GM21576 (cell line): Measurements from ENCODE around the gene RPH3AL.
"Not testable (repeated sequence)": the region's sequence is repeated elsewhere in the genome, so short reads cannot be mapped to it uniquely, and the experiment has no call there.

ENCODE experiments used
- ATAC-seq: cut with Tn5 transposase; IDR thresholded peaks from one replicate; pipeline ENCODE4 v1.9.1; 2021; ENCODE audit warnings: mild to moderate bottlenecking, moderate library complexity; ENCODE audit not compliant: unreplicated experiment

RPH3AL gene

DNA sequence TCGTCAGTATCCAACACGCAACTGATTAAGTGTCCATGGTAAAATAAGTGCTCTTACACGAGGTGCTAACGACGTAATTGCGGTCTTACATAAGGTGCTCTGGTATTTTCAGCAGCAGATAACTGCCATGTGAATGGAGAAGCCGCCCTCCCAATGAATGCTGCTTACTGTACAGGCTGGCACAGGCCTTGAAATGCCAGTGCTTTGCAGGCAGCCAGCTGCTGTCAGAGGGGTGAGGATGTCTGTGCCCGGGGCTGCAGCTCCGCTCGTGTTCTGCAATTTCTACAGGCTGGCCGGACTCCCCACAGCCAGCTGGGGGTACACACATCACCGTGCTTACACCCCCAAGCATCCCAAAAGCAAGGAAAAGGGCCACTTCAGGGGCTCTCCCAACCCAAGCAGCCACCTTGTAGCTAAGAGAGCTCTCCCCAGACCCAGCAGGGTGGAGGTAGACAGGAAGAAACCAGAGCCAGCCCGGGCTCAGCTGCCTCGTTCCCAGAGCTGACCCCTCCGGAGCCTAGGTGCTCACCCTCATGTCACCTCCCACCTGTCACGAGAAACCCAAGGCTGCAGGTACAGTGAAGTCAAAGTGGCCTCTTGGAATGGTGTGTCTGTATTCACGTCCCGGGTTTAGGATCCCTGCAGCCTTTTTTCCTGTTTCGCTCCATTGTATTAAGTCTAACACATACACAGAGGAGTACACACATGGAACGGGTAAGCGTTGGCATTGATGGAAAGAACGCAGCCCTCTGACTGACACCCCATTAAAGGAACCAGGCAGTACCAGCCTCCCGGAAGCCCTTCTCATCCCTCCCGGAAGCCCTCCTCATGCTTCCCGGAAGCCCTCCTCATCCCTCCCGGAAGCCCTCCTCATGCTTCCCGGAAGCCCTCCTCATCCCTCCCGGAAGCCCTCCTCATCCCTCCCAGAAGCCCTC is 27.2 kb upstream of the RPH3AL start:
- ATAC-seq, result no peak

DNA sequence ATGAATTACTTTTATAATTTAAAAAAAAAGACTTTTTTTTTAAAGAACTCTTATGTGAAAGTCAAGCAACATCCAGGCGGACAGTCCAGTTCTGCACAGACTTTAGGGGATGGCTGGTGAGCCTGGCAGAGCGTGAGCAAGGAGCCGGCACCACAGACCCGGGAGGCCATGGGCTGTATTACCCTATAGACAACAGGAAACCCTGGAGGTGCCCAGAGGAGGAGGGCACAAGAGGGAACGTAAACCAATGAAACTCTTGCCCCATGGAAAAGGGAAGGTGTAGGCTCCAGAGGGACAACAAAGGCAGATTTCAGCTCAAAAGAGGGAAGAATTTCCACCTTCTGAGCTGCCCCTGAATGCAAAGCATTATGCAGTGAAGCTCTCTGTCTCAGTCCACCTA is 25.5 kb upstream of the RPH3AL start:
- ATAC-seq, result no peak

DNA sequence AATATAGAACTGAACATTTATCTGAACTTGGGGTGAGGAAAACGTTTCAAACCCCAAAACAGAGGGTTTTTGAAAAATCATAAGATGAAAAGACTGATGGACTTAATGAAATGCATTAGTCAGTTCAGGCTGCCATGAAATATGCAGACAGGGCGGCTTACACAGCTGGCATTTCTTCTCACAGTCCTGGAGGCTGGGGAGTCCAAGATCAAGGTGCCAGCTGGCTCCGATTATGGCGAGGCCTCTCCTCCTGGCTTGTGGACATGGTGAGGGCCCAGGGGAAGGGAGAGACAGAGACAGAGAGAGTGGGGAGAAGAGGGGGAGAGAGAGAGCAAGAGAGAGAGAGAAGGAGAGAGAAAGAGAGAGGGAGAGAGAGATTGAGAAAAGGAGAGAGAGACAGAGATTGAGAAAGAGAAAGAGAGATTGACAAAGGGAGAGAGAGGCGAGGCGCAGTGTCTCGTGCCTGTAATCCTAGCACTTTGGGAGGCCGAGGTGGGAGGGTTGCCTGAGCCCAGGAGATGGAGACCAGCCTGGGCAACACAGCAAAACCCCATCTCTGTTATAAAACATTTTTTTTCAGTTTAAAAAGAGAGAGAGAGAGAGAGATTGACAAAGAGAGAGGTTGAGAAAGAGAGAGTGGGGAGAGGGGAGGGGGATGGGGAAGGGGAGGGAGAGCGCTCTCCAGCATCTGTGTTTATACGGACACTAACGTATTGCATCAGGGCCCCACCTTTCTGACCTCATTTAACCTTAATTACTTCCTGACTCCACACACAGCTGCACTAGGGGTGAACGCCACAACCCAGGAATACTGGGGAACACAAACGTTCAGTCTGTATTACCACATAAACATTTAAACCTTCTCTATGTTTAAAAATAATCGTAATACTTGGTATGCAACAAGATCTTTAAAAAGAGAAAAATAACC is 24.6 kb upstream of the RPH3AL start:
- ATAC-seq, result no peak

DNA sequence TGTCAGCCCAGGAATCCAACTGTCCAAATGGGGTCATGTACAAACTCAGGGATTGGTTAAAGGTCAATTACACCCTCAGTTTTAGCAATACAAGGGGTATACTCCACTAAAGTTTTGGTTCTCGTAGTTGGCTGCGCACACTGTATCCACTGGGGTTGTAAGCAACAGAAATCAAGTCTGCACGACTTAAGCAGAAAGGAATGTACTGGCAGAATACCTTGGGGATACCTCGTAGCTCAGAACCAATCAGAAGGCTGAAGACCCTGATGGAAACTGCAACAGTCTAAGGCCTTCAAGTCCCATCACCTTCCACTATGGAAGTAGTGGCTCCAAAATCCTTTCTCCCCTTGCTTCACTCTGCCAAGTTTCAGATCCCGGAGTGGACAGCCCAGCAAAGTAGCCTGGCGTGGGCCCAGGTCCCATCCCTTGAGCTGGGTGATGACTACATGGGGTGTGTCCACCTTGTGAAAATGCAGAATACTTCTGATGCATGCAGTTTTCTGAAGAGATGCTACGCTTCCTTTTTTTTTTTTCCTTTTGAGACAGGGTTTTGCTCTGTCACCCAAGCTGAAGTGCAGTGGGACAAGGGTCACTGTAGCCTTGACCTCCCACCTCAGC is 21.1 kb upstream of the RPH3AL start:
- ATAC-seq, result no peak

DNA sequence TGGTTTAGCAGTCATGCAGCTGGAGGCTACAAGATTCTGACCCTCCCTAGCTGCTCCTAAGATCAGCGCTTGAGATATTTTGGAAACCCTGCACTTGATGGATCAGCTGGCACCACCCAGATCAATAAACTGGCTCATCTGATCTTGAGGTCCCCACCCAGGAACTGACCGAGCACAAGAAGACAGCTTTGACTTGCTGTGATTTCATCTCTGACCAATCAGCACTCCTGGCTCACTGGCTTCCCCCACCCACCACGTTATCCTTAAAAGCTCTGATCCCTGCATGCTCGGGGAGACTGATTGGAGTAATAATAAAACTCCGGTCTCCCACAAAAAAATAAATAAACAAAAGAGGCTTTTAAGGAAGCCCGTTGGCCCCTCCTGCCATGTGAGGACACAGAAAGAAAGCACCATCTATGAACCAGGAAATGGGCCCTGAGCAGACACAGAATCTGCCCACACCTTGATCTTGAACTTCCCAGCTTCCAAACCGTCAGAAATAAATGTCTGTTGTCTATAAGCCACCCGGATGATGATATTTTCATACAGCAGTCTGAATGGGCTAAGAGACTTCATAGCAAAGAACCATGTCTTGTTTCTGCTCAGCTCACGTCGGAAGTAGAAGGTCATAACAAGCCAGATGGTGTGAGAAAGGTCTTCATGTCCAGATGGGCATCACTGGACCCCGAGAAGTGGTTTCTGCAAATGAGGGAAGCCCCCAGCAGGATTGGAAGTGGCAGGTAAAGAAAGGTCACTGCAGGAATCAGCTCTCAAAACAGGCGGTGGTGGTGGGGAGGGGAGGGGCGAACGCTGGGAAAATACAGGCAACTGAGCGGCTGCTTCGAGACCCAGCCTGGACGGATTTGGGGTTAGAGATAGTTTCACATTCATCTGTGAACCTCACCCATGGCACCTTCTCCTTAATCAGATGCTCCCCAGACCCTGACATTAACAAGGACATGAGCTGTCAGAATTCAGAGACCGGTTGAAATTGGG is 19.8 kb upstream of the RPH3AL start:
- ATAC-seq, result no peak

DNA sequence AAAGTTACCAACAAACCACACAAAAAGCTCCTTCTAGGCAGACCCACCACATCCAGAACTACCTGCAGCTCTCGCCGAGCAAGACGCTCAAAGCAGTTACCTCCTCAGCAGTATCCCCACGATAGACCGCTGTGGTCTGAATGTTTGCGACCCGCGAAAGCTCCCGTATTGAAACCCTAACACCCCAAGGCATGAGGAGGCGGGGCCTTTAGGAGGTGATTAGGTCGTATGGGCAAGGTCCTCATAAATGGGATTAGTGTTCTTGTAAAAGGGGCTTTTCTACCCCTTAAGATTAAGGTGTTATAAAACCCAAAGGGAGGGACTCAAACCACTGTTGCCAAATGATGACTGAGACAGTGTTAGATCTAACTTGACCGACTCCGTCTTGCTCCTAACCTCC is 19.0 kb upstream of the RPH3AL start:
- no peak for ATAC-seq

DNA sequence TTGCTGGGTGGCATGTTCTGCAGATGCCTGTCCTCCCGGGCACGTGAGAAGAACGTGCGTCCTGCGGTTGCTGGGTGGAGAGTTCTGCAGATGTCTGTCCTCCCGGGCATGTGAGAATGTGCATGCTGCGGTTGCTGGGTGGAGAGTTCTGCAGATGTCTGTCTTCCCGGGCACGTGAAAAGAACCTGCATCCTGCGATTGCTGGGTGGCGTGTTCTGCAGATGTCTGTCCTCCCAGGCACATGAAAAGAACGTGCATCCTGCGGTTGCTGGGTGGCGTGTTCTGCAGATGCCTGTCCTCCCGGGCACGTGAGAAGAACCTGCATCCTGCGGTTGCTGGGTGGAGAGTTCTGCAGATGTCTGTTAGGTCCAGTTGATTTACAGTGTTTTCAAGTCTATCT is 15.0 kb upstream of the RPH3AL start:
- ATAC-seq, result not testable (repeated sequence)

DNA sequence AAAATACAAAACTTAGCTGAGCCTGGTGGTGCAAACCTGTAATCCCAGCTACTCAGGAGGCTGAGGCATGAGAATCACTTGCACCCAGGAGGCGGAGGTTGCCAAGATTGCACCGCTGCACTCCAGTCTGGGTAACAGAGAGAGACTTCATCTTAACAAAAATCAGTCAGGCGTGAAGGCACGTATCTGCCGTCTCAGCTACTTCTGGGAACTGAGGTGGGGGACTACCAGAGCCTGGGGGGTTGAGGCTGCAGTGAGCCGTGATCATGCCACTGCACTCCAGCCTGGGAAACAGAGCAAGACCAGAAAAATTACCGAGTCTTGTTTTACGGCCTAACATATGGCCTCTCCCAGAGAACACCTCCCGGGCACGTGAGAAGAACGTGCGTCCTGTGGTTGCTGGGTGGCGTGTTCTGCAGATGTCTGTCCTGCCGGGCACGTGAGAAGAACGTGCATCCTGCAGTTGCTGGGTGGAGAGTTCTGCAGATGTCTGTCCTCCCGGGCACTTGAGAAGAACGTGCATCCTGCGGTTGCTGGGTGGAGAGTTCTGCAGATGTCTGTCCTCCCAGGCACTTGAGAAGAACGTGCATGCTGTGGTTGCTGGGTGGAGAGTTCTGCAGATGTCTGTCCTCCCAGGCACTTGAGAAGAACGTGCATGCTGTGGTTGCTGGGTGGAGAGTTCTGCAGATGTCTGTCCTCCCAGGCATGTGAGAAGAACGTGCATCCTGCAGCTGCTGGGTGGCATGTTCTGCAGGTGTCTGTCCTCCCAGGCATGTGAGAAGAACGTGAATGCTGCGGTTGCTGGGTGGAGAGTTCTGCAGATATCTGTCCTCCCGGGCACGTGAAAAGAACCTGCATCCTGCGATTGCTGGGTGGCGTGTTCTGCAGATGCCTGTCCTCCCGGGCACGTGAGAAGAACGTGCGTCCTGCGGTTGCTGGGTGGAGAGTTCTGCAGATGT is 14.3 kb upstream of the RPH3AL start:
- not testable (repeated sequence) for ATAC-seq

DNA sequence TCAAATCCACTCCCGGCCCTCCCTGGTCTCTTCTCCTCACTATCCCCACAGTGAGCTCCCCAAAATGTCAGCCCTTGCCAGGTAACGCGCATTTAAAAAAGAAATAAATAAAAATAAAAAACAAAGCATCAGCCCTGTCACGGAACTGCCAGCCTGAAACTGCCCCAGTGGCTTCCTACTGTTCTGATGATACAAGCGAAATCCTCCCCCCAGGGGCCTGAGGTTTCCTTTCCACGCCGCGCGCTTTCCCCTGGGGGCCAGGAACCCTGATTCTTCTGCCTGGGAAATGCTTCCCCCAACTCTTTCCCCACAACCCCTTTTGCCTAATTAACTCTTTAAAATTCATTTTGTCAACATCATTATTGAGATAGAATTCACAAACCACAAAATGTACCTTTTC is 12.2 kb upstream of the RPH3AL start:
- ATAC-seq, result no peak

DNA sequence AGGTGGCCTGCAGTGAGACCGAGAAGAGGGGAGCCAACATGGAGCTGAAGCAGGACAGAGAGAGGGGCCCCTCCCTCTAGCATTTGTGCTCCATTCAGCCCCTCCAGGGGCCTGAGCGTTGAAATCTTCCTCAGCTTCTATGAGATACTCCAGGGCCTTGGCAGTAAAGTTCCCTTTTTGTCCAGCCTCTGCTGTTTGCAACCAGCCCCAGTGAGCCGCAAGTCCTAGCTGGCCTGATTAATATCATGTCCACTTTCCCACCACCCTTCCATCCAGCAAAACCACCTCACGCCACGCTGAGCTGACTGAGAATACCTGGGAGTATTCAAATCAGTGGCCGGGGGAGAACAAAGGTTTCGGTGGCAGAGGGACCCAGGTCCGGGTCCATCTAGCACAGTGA is 11.7 kb upstream of the RPH3AL start:
- ATAC-seq, result no peak

DNA sequence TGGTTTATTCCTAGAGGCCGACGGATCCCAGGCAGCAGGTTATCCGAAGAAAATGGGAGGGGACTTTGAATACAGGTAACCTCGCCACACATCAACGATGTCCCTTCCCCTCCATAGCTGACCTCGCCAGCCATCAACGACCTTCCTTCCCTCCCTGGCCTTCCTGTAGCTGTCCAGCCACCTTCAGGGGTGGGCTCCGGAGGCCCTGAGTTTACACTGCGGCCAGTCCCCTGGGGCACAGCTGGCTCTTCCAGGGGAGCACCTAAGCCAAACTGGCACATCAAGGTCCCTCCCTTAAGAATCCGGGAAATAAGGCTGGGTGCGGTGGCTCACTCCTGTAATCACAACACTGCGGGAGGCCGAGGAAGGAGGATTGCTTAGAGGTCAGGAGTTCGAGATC is 10.1 kb upstream of the RPH3AL start:
- ATAC-seq, result no peak

DNA sequence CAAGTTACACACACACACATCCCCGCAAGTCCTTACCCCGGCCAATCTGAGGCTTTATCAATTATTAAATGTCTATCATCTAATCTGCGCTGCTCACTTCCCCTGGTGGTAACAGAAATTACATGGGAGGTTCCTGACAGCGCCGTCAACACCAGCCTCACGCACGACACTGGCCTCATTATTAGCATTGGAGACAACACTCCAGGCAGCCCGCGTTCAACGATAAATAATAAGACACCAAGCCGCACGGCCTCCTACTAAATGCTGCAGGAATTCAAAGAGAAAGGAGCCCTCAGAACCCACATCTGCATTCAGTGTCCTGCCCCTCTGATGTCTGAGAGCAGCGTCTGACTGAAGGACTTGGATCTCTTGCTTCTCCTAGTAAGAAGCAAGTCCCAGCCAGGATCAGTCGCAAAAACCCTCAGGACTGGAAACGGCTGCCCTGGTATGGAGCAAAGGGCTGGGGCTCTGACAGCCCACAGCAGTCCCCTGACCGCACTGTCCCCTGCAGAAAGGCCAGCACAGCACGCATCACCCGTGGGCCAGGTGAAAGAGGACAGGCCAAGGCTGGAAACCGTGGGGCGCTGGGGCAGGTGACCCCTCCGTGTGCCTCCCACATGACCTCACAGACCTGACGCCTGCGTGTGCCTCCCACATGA is 7.6 kb upstream of the RPH3AL start:
- no peak for ATAC-seq

DNA sequence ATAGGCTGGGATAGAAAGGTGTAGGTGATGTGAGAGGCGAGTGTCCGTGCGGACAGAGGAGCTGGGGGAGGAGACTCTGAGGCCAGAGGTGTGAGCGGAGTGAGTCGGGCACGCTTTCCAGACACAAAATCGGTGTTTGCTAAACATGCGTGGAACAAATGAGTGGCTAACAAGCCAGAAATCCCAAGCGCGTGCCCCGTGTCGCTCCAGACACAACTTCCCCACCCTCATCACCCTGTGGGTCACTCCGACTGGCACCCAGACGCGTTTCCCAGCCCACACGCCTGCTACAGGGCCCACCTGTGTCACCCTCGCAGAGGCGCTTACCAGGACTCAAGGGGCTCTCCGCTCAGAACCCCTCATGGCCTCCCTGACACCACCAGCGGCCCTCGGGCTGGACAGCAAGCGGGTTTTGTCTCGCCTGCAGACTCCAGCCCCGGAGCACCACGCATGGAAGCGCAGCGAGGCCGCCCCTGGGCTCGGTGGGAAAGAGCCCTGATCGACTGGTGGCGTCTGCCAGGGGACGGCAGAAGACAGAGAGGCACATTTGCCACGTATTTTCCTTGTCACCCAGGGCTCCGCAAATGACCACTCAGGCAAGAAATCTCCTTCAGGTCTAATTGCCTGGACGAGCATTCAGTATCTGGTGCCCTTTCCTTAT is 6.0 kb upstream of the RPH3AL start:
- ATAC-seq, result no peak

DNA sequence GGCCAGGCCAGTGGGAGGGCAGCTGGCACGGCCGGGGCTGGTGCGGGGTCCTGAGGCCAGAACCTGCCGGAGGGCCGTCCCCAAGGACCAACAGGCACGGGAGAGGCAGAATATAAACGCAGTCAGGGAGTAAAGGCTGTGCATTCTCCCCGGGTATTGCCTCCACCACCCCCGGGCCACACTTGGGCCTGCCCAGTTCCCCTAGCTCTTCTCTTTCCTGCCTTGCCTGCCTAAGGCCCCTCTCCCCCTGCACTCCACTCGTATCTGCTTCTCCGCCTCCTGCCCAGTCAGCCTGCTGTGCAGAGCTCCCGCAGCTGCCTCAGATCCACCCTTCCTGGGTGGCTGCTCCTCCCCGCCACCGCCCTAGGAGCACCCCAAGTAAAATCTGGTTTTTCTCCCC is 5.0 kb upstream of the RPH3AL start:
- ATAC-seq, result no peak

DNA sequence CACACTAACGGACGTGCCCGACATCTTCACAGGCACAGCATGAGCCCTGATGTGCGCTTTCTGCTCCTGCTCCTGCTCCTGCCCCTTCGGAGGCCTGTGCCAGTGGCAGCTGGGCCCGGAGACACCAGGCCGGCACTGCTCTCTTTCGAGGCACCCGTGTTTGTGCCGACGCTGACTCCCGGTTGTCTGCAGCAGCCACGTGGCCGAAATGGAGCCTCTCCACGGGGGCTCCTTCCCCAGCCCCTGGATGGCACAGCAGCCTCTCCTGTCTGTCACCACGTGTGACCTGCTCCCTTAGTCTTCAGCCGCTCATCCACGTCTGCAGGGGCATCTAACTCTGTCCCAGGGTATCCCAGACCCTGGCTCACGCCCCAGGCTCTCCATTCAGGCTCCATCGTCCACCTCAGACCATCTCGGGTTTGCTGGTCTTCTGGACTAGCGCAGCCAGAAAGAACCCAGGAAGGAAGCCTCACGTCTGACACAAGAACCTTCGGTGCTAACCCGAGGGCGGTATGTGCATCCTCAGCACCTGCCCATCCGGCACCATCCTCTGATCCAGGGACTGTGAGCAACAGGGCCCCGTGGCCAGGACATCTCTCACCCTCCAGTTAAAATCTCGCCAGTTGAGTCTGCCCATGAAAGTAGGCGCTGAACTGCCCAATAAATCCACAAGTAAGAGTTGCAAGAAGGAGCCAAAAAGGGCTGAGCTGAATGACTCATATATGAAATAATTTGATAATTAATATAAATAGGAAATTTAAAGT is 4.2 kb upstream of the RPH3AL start:
- ATAC-seq, result no peak

DNA sequence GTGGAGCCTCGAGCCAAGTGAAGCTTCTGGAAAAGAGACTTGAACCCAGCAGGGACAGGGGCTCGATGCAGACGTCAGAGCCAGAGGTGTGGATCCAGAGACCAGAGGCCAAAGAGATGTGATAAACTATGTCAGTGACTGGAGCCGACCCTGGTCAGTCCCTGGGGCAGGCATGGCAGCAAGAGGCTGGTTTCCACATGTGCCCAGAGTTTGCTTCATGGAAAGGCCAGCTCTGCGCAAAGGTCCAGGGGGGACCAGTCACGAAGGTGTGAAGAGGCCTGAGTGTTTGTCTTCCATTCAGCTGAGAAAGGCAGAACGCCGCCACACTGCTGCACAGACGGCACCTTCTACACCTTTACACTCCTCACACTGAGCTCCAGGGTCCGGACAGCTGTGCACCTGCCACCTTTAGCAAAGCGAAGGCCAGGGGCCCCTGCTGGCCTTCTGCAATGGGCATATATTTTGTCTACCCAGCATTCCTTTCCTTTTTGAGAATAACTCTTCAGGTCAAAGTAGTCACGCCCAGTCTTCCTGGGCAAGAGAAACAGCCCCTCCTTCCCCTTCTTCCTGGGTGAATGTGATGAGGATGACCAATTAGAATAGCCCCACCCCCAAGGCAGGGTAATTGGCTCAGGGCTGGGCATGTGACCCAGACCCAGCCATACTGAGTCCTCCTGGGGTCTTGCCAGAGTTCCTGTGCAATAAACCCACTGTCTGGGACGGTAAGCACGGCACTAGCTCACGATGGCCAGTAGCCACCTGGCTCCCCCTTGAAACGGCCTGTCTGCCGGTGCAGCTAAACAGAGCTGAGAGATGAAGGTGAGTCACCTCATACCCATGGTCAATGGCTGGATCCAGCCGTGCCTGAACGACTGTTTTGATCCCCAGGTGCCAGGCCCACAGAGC is 2.3 kb upstream of the RPH3AL start:
- ATAC-seq, result no peak
